Testis (tissue), 2 donors: Measurements from ENCODE around the gene NIT1.

Experiments
- POLR2A ChIP-seq: fragments of 450-650 bp; IDR thresholded peaks from one replicate; pipeline ENCODE4 v1.6.1; 2017; ENCODE audit warnings: antibody characterized with exemption, mild to moderate bottlenecking, moderate library complexity
- TF ChIP-seq, protein P1 (sequence below), 3 experiments: fragments of 450-650 bp in 2 of 3; fragments of 200-600 bp in 1 of 3; sonication (generic) in 1 of 3; IDR thresholded peaks; one replicate each; pipeline ENCODE4 v1.5.1; 2016 to 2019; ENCODE audit warnings: antibody characterized with exemption in 3 of 3, mild to moderate bottlenecking in 2 of 3, moderate library complexity in 1 of 3

DNA sequence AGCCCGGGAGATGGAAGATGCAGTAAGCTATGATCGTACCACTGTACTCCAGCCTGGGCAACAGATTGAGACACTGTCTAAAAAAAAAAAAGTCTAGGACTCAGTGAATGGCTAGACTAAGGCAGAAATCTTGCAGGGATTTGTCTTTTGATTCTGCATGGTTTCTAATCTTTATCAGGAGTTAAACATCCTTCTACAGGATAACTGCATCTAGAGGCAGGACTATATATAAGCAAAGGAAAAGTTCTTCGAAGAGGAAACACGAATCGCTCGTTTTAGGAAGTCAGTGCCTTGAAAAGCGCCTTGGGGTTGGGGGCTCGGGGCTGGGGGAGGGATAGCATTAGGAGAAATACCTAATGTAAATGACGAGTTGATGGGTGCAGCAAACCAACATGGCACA lies 35.3 kb downstream of the NIT1 start:
- TF ChIP-seq, protein P1, sequence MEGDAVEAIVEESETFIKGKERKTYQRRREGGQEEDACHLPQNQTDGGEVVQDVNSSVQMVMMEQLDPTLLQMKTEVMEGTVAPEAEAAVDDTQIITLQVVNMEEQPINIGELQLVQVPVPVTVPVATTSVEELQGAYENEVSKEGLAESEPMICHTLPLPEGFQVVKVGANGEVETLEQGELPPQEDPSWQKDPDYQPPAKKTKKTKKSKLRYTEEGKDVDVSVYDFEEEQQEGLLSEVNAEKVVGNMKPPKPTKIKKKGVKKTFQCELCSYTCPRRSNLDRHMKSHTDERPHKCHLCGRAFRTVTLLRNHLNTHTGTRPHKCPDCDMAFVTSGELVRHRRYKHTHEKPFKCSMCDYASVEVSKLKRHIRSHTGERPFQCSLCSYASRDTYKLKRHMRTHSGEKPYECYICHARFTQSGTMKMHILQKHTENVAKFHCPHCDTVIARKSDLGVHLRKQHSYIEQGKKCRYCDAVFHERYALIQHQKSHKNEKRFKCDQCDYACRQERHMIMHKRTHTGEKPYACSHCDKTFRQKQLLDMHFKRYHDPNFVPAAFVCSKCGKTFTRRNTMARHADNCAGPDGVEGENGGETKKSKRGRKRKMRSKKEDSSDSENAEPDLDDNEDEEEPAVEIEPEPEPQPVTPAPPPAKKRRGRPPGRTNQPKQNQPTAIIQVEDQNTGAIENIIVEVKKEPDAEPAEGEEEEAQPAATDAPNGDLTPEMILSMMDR (IDR thresholded peaks at IDR 0.05): no peak
- TF ChIP-seq POLR2A: no peak
